BE2C (cell line): Measurements from ENCODE around the gene LBHD1.

Experiments used
- DNase-seq: peaks from one replicate; pipeline ENCODE4 v3.0.0-alpha.2; 2020
- H3K27me3 ChIP-seq: fragments of 250-450 bp; sonication (Bioruptor Pico); 2 replicates; pipeline ENCODE4 v1.5.1; 2020; ENCODE audit warnings: mild to moderate bottlenecking
- H3K36me3 ChIP-seq: fragments of 250-450 bp; sonication (Bioruptor Pico); 2 replicates; pipeline ENCODE4 v1.5.1; 2020; ENCODE audit warnings: mild to moderate bottlenecking
- H3K4me1 ChIP-seq: fragments of 250-450 bp; sonication (Bioruptor Pico); 2 replicates; pipeline ENCODE4 v1.5.1; 2020
- H3K4me3 ChIP-seq: 2 replicates; pipeline ENCODE4 v1.5.1; 2011; ENCODE audit warnings: low read depth, low read length
- H3K9me3 ChIP-seq: fragments of 250-450 bp; sonication (Bioruptor Pico); 2 replicates; pipeline ENCODE4 v1.5.1; 2020
- TF ChIP-seq, protein P1 (sequence below): IDR thresholded peaks from 2 replicates; pipeline ENCODE4 v1.5.1; 2012; ENCODE audit warnings: mild to moderate bottlenecking, low read depth, low read length

LBHD1 gene

GRCh38 chr11:62713343-62713742 is 41.3 kb upstream of the LBHD1 start:
- no peaks in the 10 kb centered on the region for H3K9me3 ChIP-seq
- no peak overlapping the region for H3K4me3 ChIP-seq
- H3K36me3 ChIP-seq, result peaks cover 47% of the 10 kb centered on the region
- TF ChIP-seq, protein P1, sequence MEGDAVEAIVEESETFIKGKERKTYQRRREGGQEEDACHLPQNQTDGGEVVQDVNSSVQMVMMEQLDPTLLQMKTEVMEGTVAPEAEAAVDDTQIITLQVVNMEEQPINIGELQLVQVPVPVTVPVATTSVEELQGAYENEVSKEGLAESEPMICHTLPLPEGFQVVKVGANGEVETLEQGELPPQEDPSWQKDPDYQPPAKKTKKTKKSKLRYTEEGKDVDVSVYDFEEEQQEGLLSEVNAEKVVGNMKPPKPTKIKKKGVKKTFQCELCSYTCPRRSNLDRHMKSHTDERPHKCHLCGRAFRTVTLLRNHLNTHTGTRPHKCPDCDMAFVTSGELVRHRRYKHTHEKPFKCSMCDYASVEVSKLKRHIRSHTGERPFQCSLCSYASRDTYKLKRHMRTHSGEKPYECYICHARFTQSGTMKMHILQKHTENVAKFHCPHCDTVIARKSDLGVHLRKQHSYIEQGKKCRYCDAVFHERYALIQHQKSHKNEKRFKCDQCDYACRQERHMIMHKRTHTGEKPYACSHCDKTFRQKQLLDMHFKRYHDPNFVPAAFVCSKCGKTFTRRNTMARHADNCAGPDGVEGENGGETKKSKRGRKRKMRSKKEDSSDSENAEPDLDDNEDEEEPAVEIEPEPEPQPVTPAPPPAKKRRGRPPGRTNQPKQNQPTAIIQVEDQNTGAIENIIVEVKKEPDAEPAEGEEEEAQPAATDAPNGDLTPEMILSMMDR, result no peak
- peaks cover 5% of the 10 kb centered on the region; the same call in 1 of the 2 replicates for H3K4me1 ChIP-seq
- no peak for DNase-seq
- no peaks in the 10 kb centered on the region for H3K27me3 ChIP-seq

- Histone ChIP-seq H3K36me3 (peaks cover 42% of the 10 kb centered on the region), H3K27me3 (no peaks in the 10 kb centered on the region), H3K4me1 (peaks cover 5% of the 10 kb centered on the region; the same call in 1 of the 2 replicates), H3K9me3 (no peaks in the 10 kb centered on the region), H3K4me3 (no peak overlapping the region)
- DNase-seq, result no peak
- TF ChIP-seq, protein P1, result no peak
Observed at GRCh38 chr11:62712861-62713260, 40.8 kb upstream of the LBHD1 start.

GRCh38 chr11:62712276-62712812 is 40.3 kb upstream of the LBHD1 start:
- no peak for DNase-seq
- TF ChIP-seq, protein P1, result no peak
- H3K36me3 ChIP-seq, result peaks cover 37% of the 10 kb centered on the region

GRCh38 chr11:62710001-62710345 is 37.9 kb upstream of the LBHD1 start:
- TF ChIP-seq, protein P1, result no peak
- no peak for DNase-seq
- H3K9me3 ChIP-seq, result no peaks in the 10 kb centered on the region
- H3K4me3 ChIP-seq, result peak overlapping the region; percentile 66
- peaks cover 18% of the 10 kb centered on the region for H3K36me3 ChIP-seq
- H3K4me1 ChIP-seq, result peaks cover 8% of the 10 kb centered on the region
- no peaks in the 10 kb centered on the region for H3K27me3 ChIP-seq

More at GRCh38 chr11:62712276-62712812, 40.3 kb upstream of the LBHD1 start:
- Histone ChIP-seq H3K4me3 (no peak overlapping the region), H3K9me3 (no peaks in the 10 kb centered on the region), H3K4me1 (peaks cover 8% of the 10 kb centered on the region; the same call in 1 of the 2 replicates), H3K27me3 (no peaks in the 10 kb centered on the region)

- H3K4me1 ChIP-seq, result peaks cover 8% of the 10 kb centered on the region
- TF ChIP-seq, protein P1, result no peak
Observed at GRCh38 chr11:62709247-62710000, 37.4 kb upstream of the LBHD1 start.

DNA sequence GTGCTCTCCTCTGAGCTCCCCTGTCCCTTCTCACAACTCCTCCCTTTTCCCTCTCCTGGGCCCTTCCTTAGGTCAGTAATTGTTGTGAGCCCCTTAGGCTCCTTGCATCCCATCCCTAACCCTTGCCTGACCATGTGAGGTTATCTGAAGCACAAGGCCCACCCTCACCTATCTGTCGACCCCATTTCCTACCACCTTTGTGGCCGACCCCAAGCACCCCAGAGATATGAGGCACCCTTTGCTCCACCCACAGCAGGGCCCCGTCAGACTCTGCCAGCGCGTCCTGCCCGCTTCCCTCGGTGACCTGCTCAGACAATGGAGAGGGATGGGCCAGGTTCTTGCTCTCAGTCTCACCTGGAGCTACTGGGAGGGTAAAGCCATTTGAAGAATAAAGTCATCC is 36.7 kb upstream of the LBHD1 start:
- H3K27me3 ChIP-seq, result no peaks in the 10 kb centered on the region
- H3K4me3 ChIP-seq, result peak overlapping the region; percentile 66
- H3K4me1 ChIP-seq, result peaks cover 8% of the 10 kb centered on the region
- DNase-seq, result no peak
- TF ChIP-seq, protein P1, result no peak
- H3K9me3 ChIP-seq, result no peaks in the 10 kb centered on the region
- H3K36me3 ChIP-seq, result peaks cover 18% of the 10 kb centered on the region

More at GRCh38 chr11:62709247-62710000, 37.4 kb upstream of the LBHD1 start:
- H3K27me3 ChIP-seq, result no peaks in the 10 kb centered on the region
- H3K36me3 ChIP-seq, result peaks cover 21% of the 10 kb centered on the region
- H3K9me3 ChIP-seq, result no peaks in the 10 kb centered on the region
- DNase-seq, result peak; percentile 91
- peak overlapping the region; percentile 66 for H3K4me3 ChIP-seq
